RWPE2 (cell line): ENCODE measurements around the gene MCF2L.

ENCODE experiments used
- ATAC-seq: fragments of 200-7000 bp; cut with Tn5 transposase; 3 replicates; pipeline ENCODE4 v1.9.1; 2021; ENCODE audit warnings: low read depth
- DNase-seq: peaks from one replicate; pipeline ENCODE4 v3.0.0-alpha.2; 2020; ENCODE audit warnings: low spot score
- H3K27ac ChIP-seq: fragments of 450-650 bp; 2 replicates; pipeline ENCODE4 v1.5.1; 2017; ENCODE audit warnings: mild to moderate bottlenecking; ENCODE audit not compliant: poor library complexity, severe bottlenecking
- H3K27me3 ChIP-seq: fragments of 250-450 bp; sonication (Bioruptor Pico); 2 replicates; pipeline ENCODE4 v1.5.1; 2021; ENCODE audit warnings: mild to moderate bottlenecking, moderate library complexity; ENCODE audit not compliant: insufficient read depth, poor library complexity, severe bottlenecking
- H3K36me3 ChIP-seq: fragments of 250-450 bp; sonication (Bioruptor Pico); 2 replicates; pipeline ENCODE4 v1.5.1; 2020; ENCODE audit warnings: low read depth, mild to moderate bottlenecking, moderate library complexity
- H3K4me1 ChIP-seq: fragments of 250-450 bp; sonication (Bioruptor Pico); 2 replicates; pipeline ENCODE4 v1.5.1; 2021; ENCODE audit warnings: mild to moderate bottlenecking, moderate library complexity; ENCODE audit not compliant: insufficient read depth, poor library complexity, severe bottlenecking
- H3K4me3 ChIP-seq: fragments of 250-450 bp; sonication (Bioruptor Pico); 2 replicates; pipeline ENCODE4 v1.5.1; 2021; ENCODE audit warnings: mild to moderate bottlenecking, moderate library complexity; ENCODE audit not compliant: severe bottlenecking
- H3K9me3 ChIP-seq: fragments of 250-450 bp; sonication (Bioruptor Pico); 2 replicates; pipeline ENCODE4 v1.5.1; 2021; ENCODE audit warnings: mild to moderate bottlenecking, moderate library complexity; ENCODE audit not compliant: severe bottlenecking
- TF ChIP-seq, protein P1 (sequence below): fragments of 450-650 bp; IDR thresholded peaks from one replicate; pipeline ENCODE4 v1.5.1; 2017; ENCODE audit warnings: mild to moderate bottlenecking, moderate library complexity; ENCODE audit not compliant: poor library complexity, severe bottlenecking

The MCF2L gene

DNA sequence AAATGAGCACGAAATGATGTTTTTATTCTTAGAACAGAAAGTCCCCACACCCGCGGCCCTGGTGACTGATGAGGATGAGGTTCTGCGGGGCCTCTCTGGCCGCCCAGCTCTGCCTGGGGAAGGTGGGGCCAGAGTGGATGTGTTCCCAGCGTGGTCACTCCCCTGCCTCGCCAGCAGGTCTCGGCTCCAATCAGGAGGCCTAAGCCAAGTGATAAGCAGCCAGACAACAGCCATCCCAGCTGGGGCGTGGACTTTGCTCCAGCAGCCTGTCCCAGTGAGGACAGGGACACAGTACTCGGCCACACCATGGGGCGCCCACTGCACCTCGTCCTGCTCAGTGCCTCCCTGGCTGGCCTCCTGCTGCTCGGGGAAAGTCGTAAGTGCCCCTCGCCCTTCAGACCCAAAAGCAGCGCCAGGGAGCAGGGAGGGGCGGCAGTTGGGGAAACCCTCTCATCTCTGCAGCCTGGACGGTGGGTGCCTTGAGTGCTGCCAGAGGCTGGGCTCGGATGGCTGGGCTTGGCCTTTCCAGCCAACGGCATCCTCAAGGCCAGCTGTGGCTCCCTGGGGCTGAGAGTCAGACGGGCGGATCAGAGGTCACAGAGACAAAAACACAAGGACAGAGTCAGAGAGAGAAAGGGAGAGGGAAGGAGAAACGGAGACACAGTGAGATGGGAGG is 153.7 kb downstream of the MCF2L start, which contains the start of gene F10:
TSS of gene F10 (plus strand) at position 250 of the 676 bp plus-strand sequence. CDS start at position 307, 57 bp downstream.
- Histone ChIP-seq H3K27ac (no peak within 1 kb of the TSS), H3K36me3 (no peaks in the 10 kb centered on the region), H3K9me3 (no peaks in the 10 kb centered on the region), H3K4me1 (no peaks in the 10 kb centered on the region), H3K27me3 (no peaks in the 10 kb centered on the region), H3K4me3 (no peak within 1 kb of the TSS)
- TF ChIP-seq, protein P1, sequence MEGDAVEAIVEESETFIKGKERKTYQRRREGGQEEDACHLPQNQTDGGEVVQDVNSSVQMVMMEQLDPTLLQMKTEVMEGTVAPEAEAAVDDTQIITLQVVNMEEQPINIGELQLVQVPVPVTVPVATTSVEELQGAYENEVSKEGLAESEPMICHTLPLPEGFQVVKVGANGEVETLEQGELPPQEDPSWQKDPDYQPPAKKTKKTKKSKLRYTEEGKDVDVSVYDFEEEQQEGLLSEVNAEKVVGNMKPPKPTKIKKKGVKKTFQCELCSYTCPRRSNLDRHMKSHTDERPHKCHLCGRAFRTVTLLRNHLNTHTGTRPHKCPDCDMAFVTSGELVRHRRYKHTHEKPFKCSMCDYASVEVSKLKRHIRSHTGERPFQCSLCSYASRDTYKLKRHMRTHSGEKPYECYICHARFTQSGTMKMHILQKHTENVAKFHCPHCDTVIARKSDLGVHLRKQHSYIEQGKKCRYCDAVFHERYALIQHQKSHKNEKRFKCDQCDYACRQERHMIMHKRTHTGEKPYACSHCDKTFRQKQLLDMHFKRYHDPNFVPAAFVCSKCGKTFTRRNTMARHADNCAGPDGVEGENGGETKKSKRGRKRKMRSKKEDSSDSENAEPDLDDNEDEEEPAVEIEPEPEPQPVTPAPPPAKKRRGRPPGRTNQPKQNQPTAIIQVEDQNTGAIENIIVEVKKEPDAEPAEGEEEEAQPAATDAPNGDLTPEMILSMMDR, result no peak
- DNase-seq (no peak), ATAC-seq (no peak; the same call in 2 of the 3 replicates)

DNA sequence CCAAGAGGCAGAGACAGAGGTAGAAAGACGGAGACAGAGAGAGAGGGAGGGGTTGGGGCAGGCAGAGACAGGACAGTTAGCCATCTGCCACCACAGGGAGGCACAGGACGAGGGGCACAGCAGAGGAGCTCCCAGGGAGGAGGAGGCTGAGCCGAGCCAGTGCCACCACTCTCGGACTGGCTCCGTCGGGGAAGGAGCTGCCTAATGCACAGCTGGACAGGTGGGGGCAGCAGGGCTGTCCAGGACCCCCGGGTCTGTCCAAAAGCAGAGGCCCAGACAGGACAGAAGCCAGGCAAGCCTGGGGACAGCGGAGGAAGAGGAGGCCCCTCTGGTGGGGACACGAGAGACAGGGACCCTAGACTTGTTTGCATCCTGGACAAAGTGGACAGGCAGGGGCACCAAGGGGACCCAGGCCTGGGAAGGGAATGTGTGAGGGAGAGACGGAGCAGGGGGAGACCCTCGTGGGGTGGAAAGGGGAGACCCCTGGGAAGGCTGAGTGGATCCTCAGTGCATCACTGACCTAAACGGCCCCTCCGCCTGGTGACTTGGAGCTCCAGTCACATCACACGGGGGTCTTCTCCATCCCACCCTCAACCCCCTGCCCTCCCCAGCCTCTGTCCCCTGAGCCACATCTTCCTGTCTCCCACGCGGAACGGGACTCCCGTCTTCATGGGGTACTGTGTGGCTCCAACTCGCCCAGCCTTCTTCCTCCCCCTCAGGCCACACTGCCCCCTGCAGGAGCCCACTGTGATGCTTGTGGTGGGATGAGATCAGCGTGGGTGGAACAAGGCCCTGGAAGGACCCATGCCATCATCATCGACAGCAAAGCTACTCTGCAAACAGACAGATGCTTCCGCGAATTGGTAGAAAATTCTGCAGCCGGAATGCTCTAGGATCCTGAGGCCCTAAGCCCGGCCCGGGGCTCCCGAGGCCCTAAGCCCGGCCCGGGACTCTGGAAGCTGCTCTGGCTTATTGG is 154.5 kb downstream of the MCF2L start:
- TF ChIP-seq, protein P1, result no peak
- H3K27ac ChIP-seq, result no peak overlapping the region
- no peak for ATAC-seq
- DNase-seq, result no peak
- no peaks in the 10 kb centered on the region for H3K4me1 ChIP-seq
- no peaks in the 10 kb centered on the region for H3K27me3 ChIP-seq
- no peaks in the 10 kb centered on the region for H3K36me3 ChIP-seq
- no peaks in the 10 kb centered on the region for H3K9me3 ChIP-seq
- no peak overlapping the region for H3K4me3 ChIP-seq

DNA sequence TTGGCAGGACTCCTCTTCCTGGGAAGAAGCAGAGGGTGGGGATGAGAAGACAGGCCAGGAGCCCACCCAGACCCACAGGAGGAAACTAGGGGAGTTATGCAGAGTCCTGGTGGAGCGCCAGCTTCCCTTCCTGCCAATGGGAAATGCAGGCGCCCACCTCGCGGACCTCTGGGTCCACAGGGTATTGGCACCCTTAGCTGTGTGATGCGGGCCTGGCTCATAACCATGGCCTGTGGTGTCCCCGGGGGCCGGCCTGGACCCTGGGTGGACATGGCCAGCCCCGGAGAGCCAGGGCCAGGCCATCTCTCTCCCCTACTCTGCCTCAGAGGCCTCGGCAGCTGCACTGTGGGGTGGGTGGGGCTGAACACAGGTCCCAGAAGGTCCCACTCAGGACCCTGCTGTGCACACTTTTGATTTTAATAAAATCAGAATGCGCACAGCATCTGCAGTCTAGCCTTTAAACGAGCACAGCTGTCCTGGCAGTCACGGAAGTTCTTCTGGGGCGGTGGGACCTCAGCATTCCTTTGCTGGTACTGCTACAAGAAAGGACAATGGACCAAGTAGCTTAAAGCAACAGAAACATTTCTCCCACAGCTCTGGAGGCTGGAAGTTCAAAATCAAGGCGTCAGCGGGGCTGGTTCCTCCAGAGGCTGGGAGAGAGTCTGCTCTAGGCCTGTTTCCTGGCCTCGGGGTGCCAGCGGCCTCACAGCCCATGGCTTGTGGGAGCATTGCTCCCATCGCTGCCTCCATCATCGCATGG is 155.4 kb downstream of the MCF2L start:
- no peaks in the 10 kb centered on the region for H3K36me3 ChIP-seq
- H3K27me3 ChIP-seq, result no peaks in the 10 kb centered on the region
- no peaks in the 10 kb centered on the region for H3K9me3 ChIP-seq
- no peak overlapping the region for H3K27ac ChIP-seq
- DNase-seq (no peak), ATAC-seq (no peak)
- H3K4me1 ChIP-seq, result no peaks in the 10 kb centered on the region
- no peak overlapping the region for H3K4me3 ChIP-seq
- TF ChIP-seq, protein P1, result no peak

DNA sequence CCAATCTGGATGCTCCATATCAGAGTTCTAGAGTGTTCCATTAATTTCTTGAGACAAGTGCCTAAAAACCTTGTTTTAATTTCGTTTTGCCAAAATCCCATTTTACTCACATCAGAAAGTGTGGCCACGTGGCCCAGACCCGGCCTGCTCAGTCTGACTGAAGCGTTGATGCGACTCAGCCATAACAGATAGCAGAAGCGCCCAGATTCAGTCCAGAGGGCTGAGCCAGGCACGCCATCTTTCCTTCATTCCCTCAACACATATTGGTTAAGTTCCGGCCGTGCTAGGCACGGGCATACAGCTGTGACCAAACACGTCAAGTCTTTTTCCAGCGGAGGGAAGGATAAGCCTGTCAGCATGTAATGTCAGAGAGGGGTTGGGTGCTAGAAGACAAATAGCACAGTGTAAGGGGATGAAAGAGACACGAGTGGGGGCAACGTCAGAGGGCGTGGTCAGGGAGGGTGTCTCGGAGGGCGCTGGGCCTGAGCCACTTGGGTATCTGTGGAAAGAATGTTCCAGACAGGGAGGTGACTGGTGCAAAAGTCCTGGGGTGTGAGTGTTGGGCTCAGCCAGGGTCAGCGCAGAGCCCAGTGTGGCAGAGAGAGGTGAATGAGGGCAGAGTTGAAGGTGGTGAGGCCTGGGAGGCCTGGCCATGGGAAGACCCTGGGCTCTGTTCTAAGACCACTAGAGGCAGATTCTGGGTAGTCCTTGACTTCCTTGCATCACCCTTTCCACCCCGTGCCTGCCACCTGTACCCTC is 156.7 kb downstream of the MCF2L start:
- ATAC-seq, result no peak
- no peaks in the 10 kb centered on the region for H3K27me3 ChIP-seq

More for the DNA sequence above, 156.7 kb downstream of the MCF2L start:
- Histone ChIP-seq H3K4me3 (no peak overlapping the region), H3K36me3 (no peaks in the 10 kb centered on the region), H3K4me1 (no peaks in the 10 kb centered on the region), H3K9me3 (no peaks in the 10 kb centered on the region), H3K27ac (no peak overlapping the region)
- no peak for DNase-seq
- TF ChIP-seq, protein P1, result no peak
